Measurements from ENCODE around the gene ABHD8.

Gene ABHD8

GRCh38 chr19:17318966-17319365, 15.7 kb upstream of the ABHD8 start:
- Histone ChIP-seq H3K9me3 (replicated peaks; ENCODE audit: insufficient read depth, low read length) (no peaks in the 10 kb centered on the region), H3K9me2 (replicated peaks; ENCODE audit: insufficient read depth, low read length) (no peaks in the 10 kb centered on the region), H3F3A (ENCODE audit: insufficient read depth, low read length) (no peaks in the 10 kb centered on the region), H4K20me1 (ENCODE audit: insufficient read depth, low read length) (no peaks in the 10 kb centered on the region), H2AFZ (ENCODE audit: low read length) (no peak overlapping the region), H3K27me3 (replicated peaks; ENCODE audit: insufficient read depth, low read length) (no peaks in the 10 kb centered on the region), H3K79me2 (ENCODE audit: low read length) (peaks cover 7% of the 10 kb centered on the region), H3K4me2 (ENCODE audit: low read depth, low read length) (no peak overlapping the region), H3K4me3 (ENCODE audit: low read length) (no peak overlapping the region), H3K27ac (ENCODE audit: low read length) (no peak overlapping the region), H3K9ac (ENCODE audit: low read length) (no peak overlapping the region), H3K36me3 (replicated peaks; ENCODE audit: insufficient read depth, low read length) (0 out of 2 replicates have a peak, but pooled peaks cover 4% of the 10 kb centered on the region), H3K4me1 (ENCODE audit: low read length) (no peaks in the 10 kb centered on the region)
- TF ChIP-seq EZH2 (optimal IDR thresholded peaks at IDR 0.05; ENCODE audit: low read depth, low read length) (no peak), CTCF (IDR thresholded peaks at IDR 0.05; ENCODE audit: low read length) (no peak), EZH2phosphoT487 (IDR thresholded peaks at IDR 0.05; ENCODE audit: low read length) (no peak)
- DNase-seq = no peak

GRCh38 chr19:17314007-17314593, 10.9 kb upstream of the ABHD8 start:
- Histone ChIP-seq H3F3A (ENCODE audit: insufficient read depth, low read length) (no peaks in the 10 kb centered on the region), H3K36me3 (replicated peaks; ENCODE audit: insufficient read depth, low read length) (0 out of 2 replicates have a peak, but pooled peaks cover 4% of the 10 kb centered on the region), H3K9me3 (replicated peaks; ENCODE audit: insufficient read depth, low read length) (no peaks in the 10 kb centered on the region), H3K4me3 (ENCODE audit: low read length) (no peak overlapping the region), H3K9ac (ENCODE audit: low read length) (no peak overlapping the region), H3K9me2 (replicated peaks; ENCODE audit: insufficient read depth, low read length) (no peaks in the 10 kb centered on the region), H3K4me1 (ENCODE audit: low read length) (peaks cover 7% of the 10 kb centered on the region; the same call in 1 of the 2 replicates), H3K27me3 (replicated peaks; ENCODE audit: insufficient read depth, low read length) (no peaks in the 10 kb centered on the region), H3K79me2 (ENCODE audit: low read length) (peaks cover 49% of the 10 kb centered on the region), H3K27ac (ENCODE audit: low read length) (no peak overlapping the region), H3K4me2 (ENCODE audit: low read depth, low read length) (no peak overlapping the region), H2AFZ (ENCODE audit: low read length) (no peak overlapping the region), H4K20me1 (ENCODE audit: insufficient read depth, low read length) (no peaks in the 10 kb centered on the region)
- no peak for TF ChIP-seq EZH2 (optimal IDR thresholded peaks at IDR 0.05; ENCODE audit: low read depth, low read length)
- TF ChIP-seq EZH2phosphoT487 (IDR thresholded peaks at IDR 0.05; ENCODE audit: low read length) = no peak
- TF ChIP-seq CTCF (IDR thresholded peaks at IDR 0.05; ENCODE audit: low read length) = no peak
- no peak for DNase-seq

GRCh38 chr19:17312189-17313113, 9.2 kb upstream of the ABHD8 start:
- Histone ChIP-seq H3K79me2 (ENCODE audit: low read length) (peaks cover 56% of the 10 kb centered on the region), H2AFZ (ENCODE audit: low read length) (no peak overlapping the region), H3K9ac (ENCODE audit: low read length) (no peak overlapping the region), H3K36me3 (replicated peaks; ENCODE audit: insufficient read depth, low read length) (0 out of 2 replicates have a peak, but pooled peaks cover 4% of the 10 kb centered on the region), H3K27ac (ENCODE audit: low read length) (no peak overlapping the region), H3K27me3 (replicated peaks; ENCODE audit: insufficient read depth, low read length) (no peaks in the 10 kb centered on the region), H3F3A (ENCODE audit: insufficient read depth, low read length) (peaks cover 5% of the 10 kb centered on the region; the same call in 1 of the 2 replicates), H3K4me2 (ENCODE audit: low read depth, low read length) (no peak overlapping the region), H3K9me2 (replicated peaks; ENCODE audit: insufficient read depth, low read length) (no peaks in the 10 kb centered on the region), H4K20me1 (ENCODE audit: insufficient read depth, low read length) (no peaks in the 10 kb centered on the region), H3K4me1 (ENCODE audit: low read length) (peaks cover 7% of the 10 kb centered on the region; the same call in 1 of the 2 replicates), H3K9me3 (replicated peaks; ENCODE audit: insufficient read depth, low read length) (no peaks in the 10 kb centered on the region), H3K4me3 (ENCODE audit: low read length) (no peak overlapping the region)
- TF ChIP-seq EZH2 (optimal IDR thresholded peaks at IDR 0.05; ENCODE audit: low read depth, low read length) = no peak
- TF ChIP-seq EZH2phosphoT487 (IDR thresholded peaks at IDR 0.05; ENCODE audit: low read length) = no peak
- TF ChIP-seq CTCF (IDR thresholded peaks at IDR 0.05; ENCODE audit: low read length) = no peak
- no peak for DNase-seq
